Transverse colon (tissue), 4 donors: ENCODE measurements around the gene DOK7.

Source experiments
- POLR2AphosphoS5 ChIP-seq, 3 donors: sonication (generic); formaldehyde crosslinking; IDR thresholded peaks; one replicate each; pipeline ENCODE4 v1.6.1; 2016; ENCODE audit warnings: antibody characterized with exemption in 3 of 3
- TF ChIP-seq, protein P1 (sequence below), 5 experiments: fragments of 200-600 bp in 3 of 5; fragments of 450-650 bp in 2 of 5; sonication (generic) in 3 of 5; IDR thresholded peaks; 1 replicate in 2 of 5; 2 replicates in 3 of 5; pipeline ENCODE4 v1.5.1; 2016 to 2017; ENCODE audit warnings: antibody characterized with exemption in 5 of 5, inconsistent platforms in 3 of 5, mild to moderate bottlenecking in 2 of 5, moderate library complexity in 1 of 5

DNA sequence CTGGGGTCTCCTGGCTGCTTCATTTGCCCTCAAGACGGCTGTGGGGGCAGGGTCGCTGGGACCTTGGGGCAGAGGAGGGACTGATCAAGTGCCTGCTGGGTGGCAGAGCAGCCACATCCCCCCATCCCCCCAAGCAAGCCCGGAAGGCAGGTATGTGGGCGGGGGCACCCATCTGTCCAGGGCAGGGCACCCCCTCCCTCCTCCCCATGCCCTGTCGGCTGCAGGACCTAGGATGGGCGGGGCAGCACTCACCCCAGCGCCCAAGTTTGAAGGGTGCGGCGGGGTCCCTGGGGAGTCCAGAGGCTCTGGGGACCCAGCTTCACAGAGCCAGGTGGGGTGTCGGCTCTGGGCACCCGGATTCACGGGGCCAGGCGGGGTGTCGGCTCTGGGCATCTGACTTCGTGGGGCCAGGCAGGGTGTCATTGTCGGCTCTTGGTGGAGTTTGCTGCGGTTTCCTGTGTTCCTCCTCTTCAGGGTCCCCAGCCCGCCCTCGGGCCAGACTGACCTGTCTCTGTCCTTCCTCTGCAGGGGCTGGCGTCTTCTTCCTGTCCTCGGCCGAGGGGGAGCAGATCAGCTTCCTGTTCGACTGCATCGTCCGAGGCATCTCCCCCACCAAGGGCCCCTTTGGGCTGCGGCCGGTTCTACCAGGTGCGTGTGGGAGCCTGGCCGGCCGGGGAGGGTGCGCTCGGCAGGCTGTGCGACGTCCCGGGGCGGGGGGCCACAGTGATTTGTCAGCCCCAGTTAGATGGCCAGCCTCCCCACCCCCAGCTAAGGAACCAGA is 22.1 kb downstream of the DOK7 start:
- no peak for TF ChIP-seq POLR2AphosphoS5 (IDR thresholded peaks at IDR 0.05)
- TF ChIP-seq, protein P1, sequence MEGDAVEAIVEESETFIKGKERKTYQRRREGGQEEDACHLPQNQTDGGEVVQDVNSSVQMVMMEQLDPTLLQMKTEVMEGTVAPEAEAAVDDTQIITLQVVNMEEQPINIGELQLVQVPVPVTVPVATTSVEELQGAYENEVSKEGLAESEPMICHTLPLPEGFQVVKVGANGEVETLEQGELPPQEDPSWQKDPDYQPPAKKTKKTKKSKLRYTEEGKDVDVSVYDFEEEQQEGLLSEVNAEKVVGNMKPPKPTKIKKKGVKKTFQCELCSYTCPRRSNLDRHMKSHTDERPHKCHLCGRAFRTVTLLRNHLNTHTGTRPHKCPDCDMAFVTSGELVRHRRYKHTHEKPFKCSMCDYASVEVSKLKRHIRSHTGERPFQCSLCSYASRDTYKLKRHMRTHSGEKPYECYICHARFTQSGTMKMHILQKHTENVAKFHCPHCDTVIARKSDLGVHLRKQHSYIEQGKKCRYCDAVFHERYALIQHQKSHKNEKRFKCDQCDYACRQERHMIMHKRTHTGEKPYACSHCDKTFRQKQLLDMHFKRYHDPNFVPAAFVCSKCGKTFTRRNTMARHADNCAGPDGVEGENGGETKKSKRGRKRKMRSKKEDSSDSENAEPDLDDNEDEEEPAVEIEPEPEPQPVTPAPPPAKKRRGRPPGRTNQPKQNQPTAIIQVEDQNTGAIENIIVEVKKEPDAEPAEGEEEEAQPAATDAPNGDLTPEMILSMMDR (IDR thresholded peaks at IDR 0.05): no peak
